Rectal smooth muscle tissue (tissue), 1 donor: Measurements from ENCODE around the gene FAM120A.
A peak's percentile ranks its signal among the peaks of the same experiment; 100 is the strongest.

Experiments
- H3K27ac ChIP-seq: one replicate; pipeline ENCODE4 v1.7.0; 2013; ENCODE audit warnings: low read depth, low read length, inconsistent platforms
- H3K27me3 ChIP-seq: one replicate; pipeline ENCODE4 v1.7.0; 2013; ENCODE audit warnings: low read length; ENCODE audit not compliant: control insufficient read depth, insufficient read depth
- H3K36me3 ChIP-seq: one replicate; pipeline ENCODE4 v1.7.0; 2013; ENCODE audit warnings: low read length; ENCODE audit not compliant: control insufficient read depth, insufficient read depth
- H3K4me1 ChIP-seq: one replicate; pipeline ENCODE4 v1.7.0; 2013; ENCODE audit warnings: low read length; ENCODE audit not compliant: control insufficient read depth, insufficient read depth
- H3K4me3 ChIP-seq: one replicate; pipeline ENCODE4 v1.7.0; 2013; ENCODE audit warnings: low read length
- H3K9ac ChIP-seq: one replicate; pipeline ENCODE4 v1.7.0; 2013; ENCODE audit warnings: low read length

FAM120A gene

GRCh38 chr9:93560991-93561390 is 109.5 kb downstream of the FAM120A start:
- no peak overlapping the region for H3K9ac ChIP-seq
- H3K36me3 ChIP-seq: peaks cover 46% of the 10 kb centered on the region
- no peak overlapping the region for H3K4me3 ChIP-seq
- no peaks in the 10 kb centered on the region for H3K27me3 ChIP-seq
- H3K4me1 ChIP-seq: no peaks in the 10 kb centered on the region
- no peak overlapping the region for H3K27ac ChIP-seq

GRCh38 chr9:93562157-93562556 is 110.7 kb downstream of the FAM120A start:
- Histone ChIP-seq H3K36me3 (peaks cover 42% of the 10 kb centered on the region), H3K9ac (no peak overlapping the region), H3K4me1 (peaks cover 2% of the 10 kb centered on the region)

GRCh38 chr9:93565089-93565488 is 113.6 kb downstream of the FAM120A start:
- Histone ChIP-seq H3K4me3 (no peak overlapping the region), H3K36me3 (peaks cover 20% of the 10 kb centered on the region), H3K4me1 (peaks cover 8% of the 10 kb centered on the region), H3K9ac (no peak overlapping the region), H3K27me3 (no peaks in the 10 kb centered on the region), H3K27ac (no peak overlapping the region)

More at GRCh38 chr9:93562157-93562556, 110.7 kb downstream of the FAM120A start:
- H3K27me3 ChIP-seq: no peaks in the 10 kb centered on the region
- H3K4me3 ChIP-seq: no peak overlapping the region
- H3K27ac ChIP-seq: no peak overlapping the region

GRCh38 chr9:93566408-93567270 is 115.2 kb downstream of the FAM120A start:
- H3K4me3 ChIP-seq: peak overlapping the region; percentile 59
- peak overlapping the region; percentile 93 for H3K27ac ChIP-seq
- peaks cover 8% of the 10 kb centered on the region for H3K4me1 ChIP-seq

GRCh38 chr9:93567271-93567959 is 115.9 kb downstream of the FAM120A start:
- Histone ChIP-seq H3K4me3 (peak overlapping the region; percentile 59), H3K27me3 (no peaks in the 10 kb centered on the region), H3K27ac (peak overlapping the region; percentile 93), H3K36me3 (peaks cover 13% of the 10 kb centered on the region), H3K4me1 (peaks cover 8% of the 10 kb centered on the region), H3K9ac (peak overlapping the region; percentile 39)

More at GRCh38 chr9:93566408-93567270, 115.2 kb downstream of the FAM120A start:
- H3K27me3 ChIP-seq: no peaks in the 10 kb centered on the region
- H3K36me3 ChIP-seq: peaks cover 17% of the 10 kb centered on the region
- peak overlapping the region; percentile 39 for H3K9ac ChIP-seq

- Histone ChIP-seq H3K9ac (peak overlapping the region; percentile 10), H3K27ac (no peak overlapping the region)
Observed at GRCh38 chr9:93568169-93568568, 116.7 kb downstream of the FAM120A start.

GRCh38 chr9:93569621-93570174 is 118.2 kb downstream of the FAM120A start:
- no peak overlapping the region for H3K27ac ChIP-seq
- H3K4me1 ChIP-seq: peaks cover 8% of the 10 kb centered on the region
- no peaks in the 10 kb centered on the region for H3K27me3 ChIP-seq
- H3K36me3 ChIP-seq: no peaks in the 10 kb centered on the region
- H3K4me3 ChIP-seq: no peak overlapping the region
- no peak overlapping the region for H3K9ac ChIP-seq

More at GRCh38 chr9:93568169-93568568, 116.7 kb downstream of the FAM120A start:
- peaks cover 10% of the 10 kb centered on the region for H3K36me3 ChIP-seq
- H3K27me3 ChIP-seq: no peaks in the 10 kb centered on the region
- peaks cover 8% of the 10 kb centered on the region for H3K4me1 ChIP-seq
- no peak overlapping the region for H3K4me3 ChIP-seq

GRCh38 chr9:93572221-93572620 is 120.7 kb downstream of the FAM120A start:
- H3K27ac ChIP-seq: no peak overlapping the region
- no peak overlapping the region for H3K4me3 ChIP-seq
- H3K27me3 ChIP-seq: no peaks in the 10 kb centered on the region
- H3K4me1 ChIP-seq: peaks cover 12% of the 10 kb centered on the region
- H3K9ac ChIP-seq: no peak overlapping the region
- no peaks in the 10 kb centered on the region for H3K36me3 ChIP-seq

- H3K27me3 ChIP-seq: no peaks in the 10 kb centered on the region
- no peak overlapping the region for H3K9ac ChIP-seq
- peaks cover 10% of the 10 kb centered on the region for H3K4me1 ChIP-seq
- no peak overlapping the region for H3K27ac ChIP-seq
- no peaks in the 10 kb centered on the region for H3K36me3 ChIP-seq
- no peak overlapping the region for H3K4me3 ChIP-seq
Observed at GRCh38 chr9:93572636-93573515, 121.4 kb downstream of the FAM120A start.

GRCh38 chr9:93573516-93573828 is 122.0 kb downstream of the FAM120A start:
- no peaks in the 10 kb centered on the region for H3K27me3 ChIP-seq
- H3K27ac ChIP-seq: no peak overlapping the region
- no peak overlapping the region for H3K4me3 ChIP-seq
- no peaks in the 10 kb centered on the region for H3K36me3 ChIP-seq
- no peak overlapping the region for H3K9ac ChIP-seq
- peaks cover 13% of the 10 kb centered on the region for H3K4me1 ChIP-seq

GRCh38 chr9:93574091-93574899 is 122.8 kb downstream of the FAM120A start:
- H3K4me1 ChIP-seq: peaks cover 13% of the 10 kb centered on the region
- H3K4me3 ChIP-seq: no peak overlapping the region
- no peaks in the 10 kb centered on the region for H3K36me3 ChIP-seq
- H3K27ac ChIP-seq: no peak overlapping the region
- no peaks in the 10 kb centered on the region for H3K27me3 ChIP-seq
- no peak overlapping the region for H3K9ac ChIP-seq
